AG09309 (cell line): ENCODE results near the gene XRCC6.
"Not testable (repeated sequence)": the region's sequence is repeated elsewhere in the genome, so short reads cannot be mapped to it uniquely, and the experiment has no call there.

Experiments
- DNase-seq: peaks from one replicate; pipeline ENCODE4 v3.0.0-alpha.2; 2010; ENCODE audit warnings: low read depth
- H3K4me3 ChIP-seq: 2 replicates; pipeline ENCODE4 v1.5.1; 2011; ENCODE audit warnings: mild to moderate bottlenecking, low read depth, low read length, moderate library complexity; ENCODE audit not compliant: control insufficient read depth
- CTCF ChIP-seq: IDR thresholded peaks from 2 replicates; pipeline ENCODE4 v1.5.1; 2011; ENCODE audit warnings: mild to moderate bottlenecking, low read depth, low read length, inconsistent platforms; ENCODE audit not compliant: insufficient read depth, control insufficient read depth; ENCODE audit errors: missing control alignments

XRCC6 gene

GRCh38 chr22:41636467-41636866, 15.4 kb downstream of the XRCC6 start:
- TF ChIP-seq CTCF = no peak
- no peak overlapping the region for H3K4me3 ChIP-seq
- no peak for DNase-seq

GRCh38 chr22:41637623-41638022, 16.5 kb downstream of the XRCC6 start:
- DNase-seq, H3K4me3 ChIP-seq: not testable (repeated sequence)

- DNase-seq = no peak
- TF ChIP-seq CTCF = no peak
- H3K4me3 ChIP-seq = no peak overlapping the region
Measured at GRCh38 chr22:41638124-41638523, 17.0 kb downstream of the XRCC6 start.

GRCh38 chr22:41638748-41639147, 17.7 kb downstream of the XRCC6 start:
- DNase-seq = no peak
- no peak overlapping the region for H3K4me3 ChIP-seq
- no peak for TF ChIP-seq CTCF

- no peak for DNase-seq
- H3K4me3 ChIP-seq = no peak overlapping the region
- TF ChIP-seq CTCF = no peak
Measured at GRCh38 chr22:41641854-41642253, 20.8 kb downstream of the XRCC6 start.

GRCh38 chr22:41642331-41643110, 21.4 kb downstream of the XRCC6 start:
- no peak for TF ChIP-seq CTCF
- DNase-seq = no peak
- H3K4me3 ChIP-seq = no peak overlapping the region

- TF ChIP-seq CTCF = no peak
- H3K4me3 ChIP-seq = no peak overlapping the region
- no peak for DNase-seq
Measured at GRCh38 chr22:41647771-41648170, 26.7 kb downstream of the XRCC6 start.
